ENCODE measurements around the gene LRRC4C. TPM values are rescaled to one million over a fixed set of nuclear protein-coding genes. Genes with fewer than 3 reads are reported as not detected.

The LRRC4C gene
- total RNA-seq, 1 experiment from 2014 or later = 0.72 TPM

GRCh38 chr11:40998920-40999319, 460.5 kb downstream of the LRRC4C start (continued):
- no peak for TF ChIP-seq GABPB1 (CRISPR knock-in tag; IDR thresholded peaks at IDR 0.05)
- no peak for TF ChIP-seq ERG (CRISPR knock-in tag; IDR thresholded peaks at IDR 0.05)
- no peak for TF ChIP-seq ZSCAN18 (CRISPR knock-in tag; IDR thresholded peaks at IDR 0.05)
- no peak for TF ChIP-seq CREB1 (CRISPR knock-in tag; IDR thresholded peaks at IDR 0.05)
- no peak for TF ChIP-seq ZNF423 (CRISPR knock-in tag; IDR thresholded peaks at IDR 0.05)
- TF ChIP-seq E2F1 (CRISPR knock-in tag; IDR thresholded peaks at IDR 0.05) = no peak
- no peak for TF ChIP-seq USF2 (CRISPR knock-in tag; IDR thresholded peaks at IDR 0.05)
- TF ChIP-seq ZNF317 (CRISPR knock-in tag; IDR thresholded peaks at IDR 0.05; ENCODE audit: borderline replicate concordance, low read depth) = no peak
- no peak for TF ChIP-seq FOXP1 (CRISPR knock-in tag; IDR thresholded peaks at IDR 0.05; ENCODE audit: borderline replicate concordance)
- TF ChIP-seq E2F5 (CRISPR knock-in tag; IDR thresholded peaks at IDR 0.05) = no peak

GRCh38 chr11:40987776-40988435, 471.5 kb downstream of the LRRC4C start:
- Mint-ChIP-seq H3K4me1 (no peaks in the 10 kb centered on the region; the same call in 1 of the 2 replicates), H3K27ac (no peak overlapping the region), H3K36me3 (peaks cover under 1% of the 10 kb centered on the region), H3K9me3 (peaks cover 10% of the 10 kb centered on the region), H3K4me3 (no peak overlapping the region), H3K27me3 (ENCODE audit: low read depth) (no peaks in the 10 kb centered on the region)
- POLR2A ChIA-PET = no interaction called here
- CTCF ChIA-PET = no interaction called here
- ATAC-seq (no peak), DNase-seq (ENCODE audit: low spot score) (no peak)
- TF ChIP-seq ZNF281 (CRISPR knock-in tag; IDR thresholded peaks at IDR 0.05) = no peak
- TF ChIP-seq ZNF263 (CRISPR knock-in tag; IDR thresholded peaks at IDR 0.05; ENCODE audit: low read depth) = no peak
- no peak for TF ChIP-seq SMAD4 (CRISPR knock-in tag; IDR thresholded peaks at IDR 0.05)
- TF ChIP-seq GABPB1 (CRISPR knock-in tag; IDR thresholded peaks at IDR 0.05) = no peak
- TF ChIP-seq PRDM15 (CRISPR knock-in tag; IDR thresholded peaks at IDR 0.05) = no peak
- no peak for TF ChIP-seq NFE2L1 (CRISPR knock-in tag; IDR thresholded peaks at IDR 0.05)
- no peak for TF ChIP-seq E2F4 (CRISPR knock-in tag; IDR thresholded peaks at IDR 0.05; ENCODE audit: borderline replicate concordance, low read depth)
- no peak for TF ChIP-seq EMX1 (CRISPR knock-in tag; IDR thresholded peaks at IDR 0.05)
- no peak for TF ChIP-seq ZNF138 (CRISPR knock-in tag; conservative IDR thresholded peaks at IDR 0.05)
- no peak for TF ChIP-seq MLX (CRISPR knock-in tag; IDR thresholded peaks at IDR 0.05)
